ENCODE data around the gene AVP. TPM values are rescaled to one million over a fixed set of nuclear protein-coding genes. Genes with fewer than 3 reads are reported as not detected.
"Not testable (repeated sequence)": the region's sequence is repeated elsewhere in the genome, so short reads cannot be mapped to it uniquely, and the experiment has no call there.

The AVP gene
- total RNA-seq, 1 donor from 2014 or later = not detected

GRCh38 chr20:3121955-3122610, 37.6 kb upstream of the AVP start:
- Mint-ChIP-seq H3K4me1 (ENCODE audit: unreplicated experiment) (peaks cover 14% of the 10 kb centered on the region), H3K27me3 (ENCODE audit: unreplicated experiment) (peaks cover 9% of the 10 kb centered on the region), H3K9me3 (ENCODE audit: unreplicated experiment) (no peaks in the 10 kb centered on the region), H3K4me3 (ENCODE audit: unreplicated experiment) (peak overlapping the region; percentile 63), H3K27ac (ENCODE audit: unreplicated experiment) (no peak overlapping the region), H3K36me3 (ENCODE audit: low read depth, unreplicated experiment) (peaks cover 34% of the 10 kb centered on the region)
- no peak for TF ChIP-seq CTCF (IDR thresholded peaks at IDR 0.05; ENCODE audit: unreplicated experiment)
- DNase-seq (ENCODE audit: low spot score) = no peak

GRCh38 chr20:3121271-3121911, 36.9 kb upstream of the AVP start:
- no peak for TF ChIP-seq CTCF (IDR thresholded peaks at IDR 0.05; ENCODE audit: unreplicated experiment)
- Mint-ChIP-seq H3K36me3 (ENCODE audit: low read depth, unreplicated experiment) (peaks cover 34% of the 10 kb centered on the region), H3K27me3 (ENCODE audit: unreplicated experiment) (peaks cover 5% of the 10 kb centered on the region), H3K9me3 (ENCODE audit: unreplicated experiment) (no peaks in the 10 kb centered on the region), H3K4me3 (ENCODE audit: unreplicated experiment) (peak overlapping the region; percentile 22), H3K4me1 (ENCODE audit: unreplicated experiment) (peaks cover 14% of the 10 kb centered on the region), H3K27ac (ENCODE audit: unreplicated experiment) (no peak overlapping the region)
- no peak for DNase-seq (ENCODE audit: low spot score)

GRCh38 chr20:3119044-3119443, 34.5 kb upstream of the AVP start:
- peaks cover 34% of the 10 kb centered on the region for H3K36me3 Mint-ChIP-seq (ENCODE audit: low read depth, unreplicated experiment)
- no peak overlapping the region for H3K27ac Mint-ChIP-seq (ENCODE audit: unreplicated experiment)
- H3K4me3 Mint-ChIP-seq (ENCODE audit: unreplicated experiment) = no peak overlapping the region
- no peaks in the 10 kb centered on the region for H3K9me3 Mint-ChIP-seq (ENCODE audit: unreplicated experiment)
- peaks cover 5% of the 10 kb centered on the region for H3K27me3 Mint-ChIP-seq (ENCODE audit: unreplicated experiment)
- TF ChIP-seq CTCF (IDR thresholded peaks at IDR 0.05; ENCODE audit: unreplicated experiment) = no peak
- no peak for DNase-seq (ENCODE audit: low spot score)
- peaks cover 14% of the 10 kb centered on the region for H3K4me1 Mint-ChIP-seq (ENCODE audit: unreplicated experiment)

GRCh38 chr20:3117839-3118379, 33.4 kb upstream of the AVP start:
- peak; percentile 38 for DNase-seq (ENCODE audit: low spot score)
- TF ChIP-seq CTCF (IDR thresholded peaks at IDR 0.05; ENCODE audit: unreplicated experiment) = peak; percentile 21
- Mint-ChIP-seq H3K36me3 (ENCODE audit: low read depth, unreplicated experiment) (peaks cover 23% of the 10 kb centered on the region), H3K4me1 (ENCODE audit: unreplicated experiment) (peaks cover 17% of the 10 kb centered on the region)
- H3K27ac Mint-ChIP-seq (ENCODE audit: unreplicated experiment); H3K9me3 Mint-ChIP-seq (ENCODE audit: unreplicated experiment); H3K4me3 Mint-ChIP-seq (ENCODE audit: unreplicated experiment); H3K27me3 Mint-ChIP-seq (ENCODE audit: unreplicated experiment): not testable (repeated sequence)

- H3K9me3 Mint-ChIP-seq (ENCODE audit: unreplicated experiment) = no peaks in the 10 kb centered on the region
- H3K4me3 Mint-ChIP-seq (ENCODE audit: unreplicated experiment) = no peak overlapping the region
- DNase-seq (ENCODE audit: low spot score) = no peak
- peaks cover 10% of the 10 kb centered on the region for H3K27me3 Mint-ChIP-seq (ENCODE audit: unreplicated experiment)
- peaks cover 16% of the 10 kb centered on the region for H3K4me1 Mint-ChIP-seq (ENCODE audit: unreplicated experiment)
- TF ChIP-seq CTCF (IDR thresholded peaks at IDR 0.05; ENCODE audit: unreplicated experiment) = no peak
- H3K27ac Mint-ChIP-seq (ENCODE audit: unreplicated experiment) = no peak overlapping the region
- peaks cover 11% of the 10 kb centered on the region for H3K36me3 Mint-ChIP-seq (ENCODE audit: low read depth, unreplicated experiment)
These were observed 31.8 kb upstream of the AVP start for GRCh38 chr20:3116341-3116740.

All from endothelial cell (in vitro differentiated cells).